A549 (cell line): Measurements from ENCODE around the gene HOXD1.

ENCODE experiments used
- CTCF ChIP-seq: fragments of >200 bp; sonication (Bioruptor Twin); formaldehyde crosslinking; IDR thresholded peaks from 3 replicates; pipeline ENCODE4 v1.5.1; 2016
- EP300 ChIP-seq, 2 experiments: fragments of >200 bp; sonication (Bioruptor Twin); formaldehyde crosslinking; IDR thresholded peaks; 2 replicates in 1 of 2; 3 replicates in 1 of 2; pipeline ENCODE4 v1.6.1; 2016 to 2017
- FOSB ChIP-seq: fragments of 250-450 bp; sonication (Bioruptor Pico); IDR thresholded peaks from 2 replicates; pipeline ENCODE4 v1.5.0; 2020; ENCODE audit warnings: mild to moderate bottlenecking, moderate library complexity
- JUNB ChIP-seq: fragments of >200 bp; sonication (Bioruptor Twin); formaldehyde crosslinking; IDR thresholded peaks from 2 replicates; pipeline ENCODE4 v1.6.1; 2016
- MAX ChIP-seq: IDR thresholded peaks from 2 replicates; pipeline ENCODE4 v1.6.1; 2012
- NFE2L2 ChIP-seq: fragments of 150-350 bp; conservative IDR thresholded peaks from 2 replicates; pipeline ENCODE4 v1.6.1; 2014; ENCODE audit warnings: low read length
- RAD21 ChIP-seq, 2 experiments: fragments of >200 bp in 1 of 2; sonication (Bioruptor Twin) in 1 of 2; formaldehyde crosslinking in 1 of 2; IDR thresholded peaks in 1 of 2; conservative IDR thresholded peaks in 1 of 2; 2 replicates in 1 of 2; 3 replicates in 1 of 2; pipeline ENCODE4 v1.6.1; 2012 to 2018; ENCODE audit warnings: inconsistent platforms in 1 of 2
- USF2 ChIP-seq: fragments of 450-650 bp; IDR thresholded peaks from 2 replicates; pipeline ENCODE4 v1.6.1; 2014; ENCODE audit warnings: antibody characterized with exemption
- ZC3H11A ChIP-seq: fragments of 450-650 bp; IDR thresholded peaks from 2 replicates; pipeline ENCODE4 v1.6.1; 2014; ENCODE audit warnings: antibody characterized with exemption, mild to moderate bottlenecking
- TF ChIP-seq, protein P1 (sequence below): fragments of 250-450 bp; sonication (Bioruptor Pico); IDR thresholded peaks from 2 replicates; pipeline ENCODE4 v1.5.0; 2021; ENCODE audit warnings: mild to moderate bottlenecking, moderate library complexity, borderline replicate concordance
- TF ChIP-seq, protein P2 (sequence below): fragments of >200 bp; sonication (Bioruptor Twin); formaldehyde crosslinking; IDR thresholded peaks from 2 replicates; pipeline ENCODE4 v1.6.1; 2016

DNA sequence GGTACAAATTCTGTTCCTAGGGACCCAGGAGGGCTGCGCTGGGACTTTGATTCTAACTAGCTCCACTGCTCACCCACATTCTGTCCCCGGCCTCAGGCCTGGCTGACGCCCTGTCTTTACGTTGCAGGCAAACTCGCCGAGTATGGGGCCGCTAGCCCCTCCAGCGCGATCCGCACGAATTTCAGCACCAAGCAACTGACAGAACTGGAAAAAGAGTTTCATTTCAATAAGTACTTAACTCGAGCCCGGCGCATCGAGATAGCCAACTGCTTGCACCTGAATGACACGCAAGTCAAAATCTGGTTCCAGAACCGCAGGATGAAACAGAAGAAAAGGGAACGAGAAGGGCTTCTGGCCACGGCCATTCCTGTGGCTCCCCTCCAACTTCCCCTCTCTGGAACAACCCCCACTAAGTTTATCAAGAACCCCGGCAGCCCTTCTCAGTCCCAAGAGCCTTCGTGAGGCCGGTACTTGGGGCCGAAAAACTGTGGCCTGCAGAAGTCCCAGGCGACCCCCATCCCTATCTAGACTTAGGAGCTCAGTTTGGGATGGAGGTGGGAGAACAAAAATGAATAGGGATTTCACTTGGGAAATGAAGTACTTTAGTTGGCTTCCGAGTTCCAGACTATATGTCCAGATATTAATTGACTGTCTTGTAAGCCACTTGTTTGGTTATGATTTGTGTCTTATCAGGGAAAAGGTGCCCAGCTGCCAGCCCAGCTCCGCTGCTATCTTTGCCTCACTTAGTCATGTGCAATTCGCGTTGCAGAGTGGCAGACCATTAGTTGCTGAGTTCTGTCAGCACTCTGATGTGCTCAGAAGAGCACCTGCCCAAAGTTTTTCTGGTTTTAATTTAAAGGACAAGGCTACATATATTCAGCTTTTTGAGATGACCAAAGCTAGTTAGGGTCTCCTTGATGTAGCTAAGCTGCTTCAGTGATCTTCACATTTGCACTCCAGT lies 1.5 kb downstream of the HOXD1 start:
- no peak for TF ChIP-seq JUNB
- TF ChIP-seq, protein P1, sequence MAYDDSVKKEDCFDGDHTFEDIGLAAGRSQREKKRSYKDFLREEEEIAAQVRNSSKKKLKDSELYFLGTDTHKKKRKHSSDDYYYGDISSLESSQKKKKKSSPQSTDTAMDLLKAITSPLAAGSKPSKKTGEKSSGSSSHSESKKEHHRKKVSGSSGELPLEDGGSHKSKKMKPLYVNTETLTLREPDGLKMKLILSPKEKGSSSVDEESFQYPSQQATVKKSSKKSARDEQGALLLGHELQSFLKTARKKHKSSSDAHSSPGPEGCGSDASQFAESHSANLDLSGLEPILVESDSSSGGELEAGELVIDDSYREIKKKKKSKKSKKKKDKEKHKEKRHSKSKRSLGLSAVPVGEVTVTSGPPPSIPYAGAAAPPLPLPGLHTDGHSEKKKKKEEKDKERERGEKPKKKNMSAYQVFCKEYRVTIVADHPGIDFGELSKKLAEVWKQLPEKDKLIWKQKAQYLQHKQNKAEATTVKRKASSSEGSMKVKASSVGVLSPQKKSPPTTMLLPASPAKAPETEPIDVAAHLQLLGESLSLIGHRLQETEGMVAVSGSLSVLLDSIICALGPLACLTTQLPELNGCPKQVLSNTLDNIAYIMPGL (CRISPR knock-in tag), result no peak
- TF ChIP-seq CTCF, result no peak
- TF ChIP-seq USF2, result no peak
- TF ChIP-seq, protein P2, sequence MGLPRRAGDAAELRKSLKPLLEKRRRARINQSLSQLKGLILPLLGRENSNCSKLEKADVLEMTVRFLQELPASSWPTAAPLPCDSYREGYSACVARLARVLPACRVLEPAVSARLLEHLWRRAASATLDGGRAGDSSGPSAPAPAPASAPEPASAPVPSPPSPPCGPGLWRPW, result no peak
- TF ChIP-seq NFE2L2, result no peak
- TF ChIP-seq EP300 (IDR thresholded peaks at IDR 0.05), result no peak
- no peak for TF ChIP-seq RAD21 (conservative IDR thresholded peaks at IDR 0.05 in 1 of 2, IDR thresholded peaks at IDR 0.05 in 1 of 2)
- no peak for TF ChIP-seq FOSB (CRISPR knock-in tag)
- TF ChIP-seq MAX, result no peak
- no peak for TF ChIP-seq ZC3H11A
